Measurements from ENCODE around the gene SUPT20HL1. TPM values are rescaled to one million over a fixed set of nuclear protein-coding genes. Genes with fewer than 3 reads are reported as not detected.

The SUPT20HL1 gene
- total and polyA plus RNA-seq, 2 donors from 2014 or later: not detected

- Histone ChIP-seq H3K9ac (ENCODE audit: low read length in 3 of 3) (no peak overlapping the region), H3K4me1 (ENCODE audit: control insufficient read depth in 2 of 3, insufficient read depth in 2 of 3, low read depth in 1 of 3, low read length in 3 of 3) (no peaks in the 10 kb centered on the region), H3K36me3 (ENCODE audit: control insufficient read depth in 2 of 3, insufficient read depth in 3 of 3, low read length in 3 of 3) (no peaks in the 10 kb centered on the region), H3K4me3 (ENCODE audit: low read length in 3 of 3) (no peak overlapping the region), H3K9me3 (ENCODE audit: control insufficient read depth in 2 of 3, insufficient read depth in 1 of 3, low read length in 3 of 3) (no peaks in the 10 kb centered on the region), H3K27ac (ENCODE audit: low read depth in 2 of 2, low read length in 2 of 2) (no peak overlapping the region), H3K27me3 (ENCODE audit: control insufficient read depth, insufficient read depth, low read length) (peaks cover 7% of the 10 kb centered on the region)
- no peak for DNase-seq
- no peak for FAIRE-seq
- intact Hi-C loops (cut with DNase I): loop anchor here (10.0 kb wide), 1 partner anchor 105 kb away; no protein-coding TSS in a partner anchor
- no peak for TF ChIP-seq CTCF (IDR thresholded peaks at IDR 0.05; ENCODE audit: borderline replicate concordance, extremely low read depth, insufficient read depth)
These were observed 39.1 kb downstream of the SUPT20HL1 start for GRCh38 chrX:24399550-24399949.

GRCh38 chrX:24405959-24406358 lies 45.5 kb downstream of the SUPT20HL1 start:
- FAIRE-seq (no peak), DNase-seq (no peak)
- intact Hi-C loops (cut with DNase I): no loop called here
- no peak for TF ChIP-seq CTCF (IDR thresholded peaks at IDR 0.05; ENCODE audit: borderline replicate concordance, extremely low read depth, insufficient read depth)
- Histone ChIP-seq H3K4me3 (ENCODE audit: low read length in 3 of 3) (no peak overlapping the region), H3K9me3 (ENCODE audit: control insufficient read depth in 2 of 3, insufficient read depth in 1 of 3, low read length in 3 of 3) (no peaks in the 10 kb centered on the region), H3K9ac (ENCODE audit: low read length in 3 of 3) (no peak overlapping the region), H3K27me3 (ENCODE audit: control insufficient read depth, insufficient read depth, low read length) (no peaks in the 10 kb centered on the region), H3K36me3 (ENCODE audit: control insufficient read depth in 2 of 3, insufficient read depth in 3 of 3, low read length in 3 of 3) (no peaks in the 10 kb centered on the region), H3K4me1 (ENCODE audit: control insufficient read depth in 2 of 3, insufficient read depth in 2 of 3, low read depth in 1 of 3, low read length in 3 of 3) (no peaks in the 10 kb centered on the region), H3K27ac (ENCODE audit: low read depth in 2 of 2, low read length in 2 of 2) (no peak overlapping the region)

Other genes starting within 250 kb of the SUPT20HL1 start
- 58.3 TPM for gene ZFX, start 210.9 kb upstream of the SUPT20HL1 start, total RNA-seq
- 5.0 TPM for gene ZFX, start 210.9 kb upstream of the SUPT20HL1 start, polyA plus RNA-seq (ENCODE audit: insufficient read depth, low read depth, low replicate concordance)
- gene SUPT20HL2, start 46.6 kb upstream of the SUPT20HL1 start, total RNA-seq: not detected
- gene SUPT20HL2, start 46.6 kb upstream of the SUPT20HL1 start, polyA plus RNA-seq (ENCODE audit: insufficient read depth, low read depth, low replicate concordance): not detected
- gene PDK3, start 104.6 kb downstream of the SUPT20HL1 start, total RNA-seq: 17.0 TPM
- 8.8 TPM for gene PDK3, start 104.6 kb downstream of the SUPT20HL1 start, polyA plus RNA-seq (ENCODE audit: insufficient read depth, low read depth, low replicate concordance)

Data from kidney (tissue), 14 donors.